GM19193 (cell line): ENCODE measurements around the gene ZNF486.

Experiments
- POLR2A ChIP-seq: IDR thresholded peaks from 4 replicates; pipeline ENCODE4 v1.6.1; 2011; ENCODE audit not compliant: insufficient read depth, insufficient read length; ENCODE audit errors: extremely low read depth

ZNF486 gene

GRCh38 chr19:20237773-20238623, 71.0 kb downstream of the ZNF486 start:
- TF ChIP-seq POLR2A: no peak

- no peak for TF ChIP-seq POLR2A
Measured at GRCh38 chr19:20243629-20244028, 76.6 kb downstream of the ZNF486 start.

- TF ChIP-seq POLR2A: no peak
Measured at GRCh38 chr19:20244356-20244755, 77.3 kb downstream of the ZNF486 start.

GRCh38 chr19:20245309-20245708, 78.3 kb downstream of the ZNF486 start:
- TF ChIP-seq POLR2A: no peak

- TF ChIP-seq POLR2A: no peak
Measured at GRCh38 chr19:20247016-20247683, 80.1 kb downstream of the ZNF486 start.
